ENCODE data around the gene BCS1L. TPM values are rescaled to one million over a fixed set of nuclear protein-coding genes. Genes with fewer than 3 reads are reported as not detected.
A peak's percentile ranks its signal among the peaks of the same experiment; 100 is the strongest.

BCS1L gene
- total and polyA plus RNA-seq, 2 of the 8 experiments (the other 6 are each of a cell fraction or from before 2014, with no cell fraction given) = 23.7 to 37.1 TPM

GRCh38 chr2:218710334-218710686 is 50.8 kb downstream of the BCS1L start:
- Histone ChIP-seq H3K79me1 (ENCODE audit: low read depth, low read length) (peaks cover 7% of the 10 kb centered on the region; the same call in 1 of the 2 replicates), H3K27ac (ENCODE audit: low read depth, low read length) (no peak overlapping the region), H3K14ac (ENCODE audit: insufficient read length) (no peak overlapping the region), H3K79me2 (ENCODE audit: control insufficient read depth in 1 of 2, insufficient read depth in 2 of 2, low read length in 2 of 2) (peaks cover 4 to 39% of the 10 kb centered on the region in 2 experiments), H3K23me2 (ENCODE audit: low read depth, low read length) (0 out of 2 replicates have a peak, but pooled peaks cover 2% of the 10 kb centered on the region), H2BK15ac (ENCODE audit: low read length) (no peak overlapping the region), H3K9ac (replicated peaks in 1 of 4; ENCODE audit: extremely low read depth in 1 of 4, low read depth in 3 of 4, low read length in 3 of 4) (no peak overlapping the region), H2BK120ac (replicated peaks; ENCODE audit: low read depth, low read length) (no peak overlapping the region), H3K4me3 (ENCODE audit: extremely low read depth in 1 of 4, insufficient read depth in 2 of 4, low read depth in 3 of 4, low read length in 4 of 4) (peak overlapping the region in 3 of 4 experiments; percentile 21 to 89 (median 85); a peak in 5 of 8 replicates), H3K36me3 (ENCODE audit: control insufficient read depth in 2 of 4, insufficient read depth in 4 of 4, low read length in 3 of 4) (no peaks in the 10 kb centered on the region; a peak in 1 of 8 replicates), H3K27me3 (replicated peaks in 1 of 4; ENCODE audit: control insufficient read depth in 3 of 4, extremely low read depth in 1 of 4, insufficient read depth in 3 of 4, low read length in 3 of 4) (no peaks in the 10 kb centered on the region), H4K20me1 (replicated peaks in 1 of 2; ENCODE audit: control insufficient read depth in 1 of 2, insufficient read depth in 2 of 2, low read length in 2 of 2) (peaks cover 0 to 4% of the 10 kb centered on the region in 2 experiments), H2BK5ac (ENCODE audit: low read depth, low read length) (no peak overlapping the region), H3K4me1 (replicated peaks in 1 of 4; ENCODE audit: control insufficient read depth in 3 of 4, insufficient read depth in 4 of 4, low read length in 3 of 4) (peaks cover 0 to 4% (median 1%) of the 10 kb centered on the region in 4 experiments; a peak in 4 of 7 replicates), H2BK12ac (ENCODE audit: low read depth, low read length) (no peak overlapping the region), H3K9me3 (ENCODE audit: insufficient read depth in 2 of 2, low read depth in 1 of 2, low read length in 1 of 2) (no peaks in the 10 kb centered on the region), H2AK5ac (ENCODE audit: low read depth, low read length) (no peak overlapping the region), H4K91ac (replicated peaks; ENCODE audit: insufficient read length, low read length) (no peak overlapping the region), H3K4ac (replicated peaks; ENCODE audit: insufficient read length, low read depth, low read length) (no peak overlapping the region), H4K5ac (ENCODE audit: insufficient read length, low read depth, low read length) (peak overlapping the region; percentile 79), H4K8ac (ENCODE audit: extremely low read depth, insufficient read depth, low read length) (peak overlapping the region; percentile 39), H2AFZ (ENCODE audit: low read length) (peak overlapping the region; percentile 87), H3K4me2 (ENCODE audit: insufficient read depth in 1 of 2, low read depth in 2 of 2, low read length in 2 of 2) (peak overlapping the region; percentile 56 to 74), H2BK20ac (ENCODE audit: low read length) (no peak overlapping the region), H3K23ac (ENCODE audit: insufficient read length) (no peak overlapping the region), H3K56ac (replicated peaks; ENCODE audit: insufficient read length, low read depth, low read length) (no peak overlapping the region), H3K18ac (ENCODE audit: extremely low read depth, low read length) (no peak overlapping the region)
- FAIRE-seq = no peak
- POLR2A ChIA-PET (ENCODE audit: partially characterized antibody) = interaction anchor here (0.7 to 2.3 kb wide), 11 partner anchors 8 to 112 kb away, joined by 3 to 14 read pairs (median 3); partner anchors contain the start of genes BCS1L, RNF25, STK36 and ZNF142
- DNase-seq (ENCODE audit: low read depth in 1 of 2, low spot score in 2 of 2) = no peak
- WGBS, 2 experiments (ENCODE audit: extremely low coverage in 1 of 2, insufficient coverage in 1 of 2, insufficient read length in 1 of 2, insufficient replicate concordance in 2 of 2, low coverage in 1 of 2, low lambda C conversion rate in 2 of 2, missing lambda C conversion rate in 1 of 2) = 54% methylated on average over 14 of the region's 14 CpGs; no CpG with 5 or more reads in 1 of the 2 experiments
- CTCF ChIA-PET (ENCODE audit: partially characterized antibody) = interaction anchor here (0.6 to 2.7 kb wide), 13 partner anchors 8 to 138 kb away, joined by 3 to 17 read pairs (median 6); partner anchors contain the start of genes BCS1L and ZNF142
- peak in 1 of 2 experiments; percentile 36; a peak in 1 of 3 replicates for TF ChIP-seq POLR2A (IDR thresholded peaks at IDR 0.05; ENCODE audit: control extremely low read depth in 1 of 2, low read depth in 2 of 2, low read length in 2 of 2)
